Natural killer cell treated with Interleukin-12 subunit alpha and Interleukin-12 subunit beta and Interleukin-15 and Interleukin-18, amount 100 ng/mL, for 72 hours (primary cell): ENCODE data around the gene ZDHHC24. TPM values are rescaled to one million over a fixed set of nuclear protein-coding genes. Genes with fewer than 3 reads are reported as not detected.

Experiments used
- ATAC-seq, 2 donors: fragments of 150-1000 bp; cut with Tn5 transposase in 1 of 2; sonication (Bioruptor Pico), chemical (Tn5 transposase) in 1 of 2; 2 replicates each; pipeline ENCODE4 v1.10.0; 2021
- DNase-seq: peaks from one replicate; pipeline ENCODE4 v3.0.0; 2022; ENCODE audit warnings: low spot score
- H3K27ac Mint-ChIP-seq, 2 donors: 1 replicate in 1 of 2; 2 replicates in 1 of 2; pipeline ENCODE4 v1.8.0; 2022; ENCODE audit warnings: mixed read lengths in 2 of 2, mild to moderate bottlenecking in 1 of 2, moderate library complexity in 1 of 2
- H3K27me3 Mint-ChIP-seq, 2 donors: 1 replicate in 1 of 2; 2 replicates in 1 of 2; pipeline ENCODE4 v1.8.0; 2022; ENCODE audit warnings: mixed read lengths in 2 of 2
- H3K36me3 Mint-ChIP-seq: one replicate; pipeline ENCODE4 v1.8.0; 2022; ENCODE audit warnings: mixed read lengths
- H3K4me1 Mint-ChIP-seq, 2 donors: 1 replicate in 1 of 2; 2 replicates in 1 of 2; pipeline ENCODE4 v1.8.0; 2022; ENCODE audit warnings: low read depth in 2 of 2, mixed read lengths in 2 of 2, mild to moderate bottlenecking in 1 of 2
- H3K4me3 Mint-ChIP-seq: one replicate; pipeline ENCODE4 v1.8.0; 2022; ENCODE audit warnings: mixed read lengths
- H3K9me3 Mint-ChIP-seq: 2 replicates; pipeline ENCODE4 v1.8.0; 2022; ENCODE audit warnings: mixed read lengths
- total RNA-seq, 2 donors: library from RNA; stranded (reverse); gene quantifications; one replicate each; pipeline ENCODE4 v1.2.3, GENCODE V29; 2022

ZDHHC24 gene
- total RNA-seq, 2 donors from 2014 or later: 15.9 to 19.5 TPM

- no peak for ATAC-seq
- H3K27ac Mint-ChIP-seq: no peak overlapping the region
- peaks cover 0 to 3% of the 10 kb centered on the region in 2 donors for H3K4me1 Mint-ChIP-seq
- DNase-seq: no peak
- H3K9me3 Mint-ChIP-seq: no peaks in the 10 kb centered on the region
- no peaks in the 10 kb centered on the region for H3K36me3 Mint-ChIP-seq
- H3K27me3 Mint-ChIP-seq: no peaks in the 10 kb centered on the region
- H3K4me3 Mint-ChIP-seq: no peak overlapping the region
These were observed 53.5 kb downstream of the ZDHHC24 start for GRCh38 chr11:66492161-66492865.

GRCh38 chr11:66491315-66491935 is 54.4 kb downstream of the ZDHHC24 start:
- ATAC-seq: no peak
- DNase-seq: no peak

GRCh38 chr11:66489636-66490035 is 56.2 kb downstream of the ZDHHC24 start:
- Mint-ChIP-seq H3K27me3 (no peaks in the 10 kb centered on the region), H3K4me1 (peaks cover 0 to 4% of the 10 kb centered on the region in 2 donors), H3K36me3 (no peaks in the 10 kb centered on the region), H3K27ac (no peak overlapping the region), H3K4me3 (no peak overlapping the region), H3K9me3 (no peaks in the 10 kb centered on the region)
- no peak for DNase-seq
- ATAC-seq: no peak

More at GRCh38 chr11:66491315-66491935, 54.4 kb downstream of the ZDHHC24 start:
- Mint-ChIP-seq H3K36me3 (no peaks in the 10 kb centered on the region), H3K27me3 (no peaks in the 10 kb centered on the region), H3K4me3 (no peak overlapping the region), H3K9me3 (no peaks in the 10 kb centered on the region), H3K27ac (no peak overlapping the region), H3K4me1 (peaks cover 0 to 3% of the 10 kb centered on the region in 2 donors)

- H3K27me3 Mint-ChIP-seq: no peaks in the 10 kb centered on the region
- H3K4me1 Mint-ChIP-seq: peaks cover 0 to 5% of the 10 kb centered on the region in 2 donors
- no peak overlapping the region for H3K27ac Mint-ChIP-seq
These were observed 56.9 kb downstream of the ZDHHC24 start for GRCh38 chr11:66488957-66489356.

GRCh38 chr11:66484806-66485380 is 61.0 kb downstream of the ZDHHC24 start:
- H3K9me3 Mint-ChIP-seq: no peaks in the 10 kb centered on the region
- DNase-seq: no peak
- no peaks in the 10 kb centered on the region for H3K27me3 Mint-ChIP-seq
- H3K36me3 Mint-ChIP-seq: no peaks in the 10 kb centered on the region
- ATAC-seq: no peak
- no peak overlapping the region for H3K4me3 Mint-ChIP-seq
- H3K4me1 Mint-ChIP-seq: peaks cover 8 to 11% of the 10 kb centered on the region in 2 donors
- no peak overlapping the region for H3K27ac Mint-ChIP-seq

More at GRCh38 chr11:66488957-66489356, 56.9 kb downstream of the ZDHHC24 start:
- no peak overlapping the region for H3K4me3 Mint-ChIP-seq
- no peaks in the 10 kb centered on the region for H3K9me3 Mint-ChIP-seq
- DNase-seq (no peak), ATAC-seq (no peak)
- no peaks in the 10 kb centered on the region for H3K36me3 Mint-ChIP-seq

GRCh38 chr11:66480117-66480938 is 65.5 kb downstream of the ZDHHC24 start, which contains the start of gene DPP3:
Gene DPP3, plus strand, starts transcription at chr11:66480434. Its CDS starts 1,767 bp downstream, at chr11:66482201.
- peak within 1 kb of the TSS; percentile 86 for H3K4me3 Mint-ChIP-seq
- peak; percentile 99 for DNase-seq
- peak; percentile 99 for ATAC-seq
- H3K27ac Mint-ChIP-seq: peak within 1 kb of the TSS; percentile 73 to 87
- H3K4me1 Mint-ChIP-seq: peaks cover 24 to 31% of the 10 kb centered on the region in 2 donors
- no peaks in the 10 kb centered on the region for H3K27me3 Mint-ChIP-seq
- no peaks in the 10 kb centered on the region for H3K9me3 Mint-ChIP-seq
- H3K36me3 Mint-ChIP-seq: no peaks in the 10 kb centered on the region

GRCh38 chr11:66479394-66480116 is 66.3 kb downstream of the ZDHHC24 start:
- Mint-ChIP-seq H3K4me3 (peak overlapping the region; percentile 86), H3K27ac (peak overlapping the region; percentile 73 to 87), H3K9me3 (no peaks in the 10 kb centered on the region), H3K4me1 (peaks cover 24 to 29% of the 10 kb centered on the region in 2 donors), H3K27me3 (no peaks in the 10 kb centered on the region), H3K36me3 (no peaks in the 10 kb centered on the region)
- DNase-seq (no peak), ATAC-seq (no peak)

- no peak for ATAC-seq
These were observed 67.0 kb downstream of the ZDHHC24 start for GRCh38 chr11:66478729-66479393.

GRCh38 chr11:66477263-66478201 is 68.3 kb downstream of the ZDHHC24 start:
- peak overlapping the region; percentile 86 for H3K4me3 Mint-ChIP-seq
- H3K36me3 Mint-ChIP-seq: no peaks in the 10 kb centered on the region
- DNase-seq (no peak), ATAC-seq (no peak)
- H3K4me1 Mint-ChIP-seq: peaks cover 24 to 31% of the 10 kb centered on the region in 2 donors
- H3K27ac Mint-ChIP-seq: peak overlapping the region in 1 of 2 donors; percentile 40
- no peaks in the 10 kb centered on the region for H3K9me3 Mint-ChIP-seq
- H3K27me3 Mint-ChIP-seq: no peaks in the 10 kb centered on the region

More at GRCh38 chr11:66478729-66479393, 67.0 kb downstream of the ZDHHC24 start:
- Mint-ChIP-seq H3K27me3 (no peaks in the 10 kb centered on the region), H3K36me3 (no peaks in the 10 kb centered on the region), H3K4me3 (peak overlapping the region; percentile 86), H3K27ac (peak overlapping the region; percentile 73 to 87), H3K4me1 (peaks cover 24 to 31% of the 10 kb centered on the region in 2 donors), H3K9me3 (no peaks in the 10 kb centered on the region)
- DNase-seq: no peak

- Mint-ChIP-seq H3K9me3 (no peaks in the 10 kb centered on the region), H3K4me3 (no peak overlapping the region)
These were observed 69.0 kb downstream of the ZDHHC24 start for GRCh38 chr11:66476841-66477251.

GRCh38 chr11:66476173-66476840 is 69.5 kb downstream of the ZDHHC24 start:
- no peak for ATAC-seq
- no peak overlapping the region for H3K4me3 Mint-ChIP-seq
- H3K27ac Mint-ChIP-seq: no peak overlapping the region
- peaks cover 20 to 27% of the 10 kb centered on the region in 2 donors for H3K4me1 Mint-ChIP-seq
- no peak for DNase-seq
- H3K9me3 Mint-ChIP-seq: no peaks in the 10 kb centered on the region
- H3K36me3 Mint-ChIP-seq: no peaks in the 10 kb centered on the region
- no peaks in the 10 kb centered on the region for H3K27me3 Mint-ChIP-seq

More at GRCh38 chr11:66476841-66477251, 69.0 kb downstream of the ZDHHC24 start:
- peaks cover 20 to 27% of the 10 kb centered on the region in 2 donors for H3K4me1 Mint-ChIP-seq
- no peak for ATAC-seq
- H3K27ac Mint-ChIP-seq: no peak overlapping the region
- H3K27me3 Mint-ChIP-seq: no peaks in the 10 kb centered on the region
- no peaks in the 10 kb centered on the region for H3K36me3 Mint-ChIP-seq
- DNase-seq: no peak
